Peyer's patch (tissue), 4 donors: Measurements from ENCODE around the gene RPS16. TPM values are rescaled to one million over a fixed set of nuclear protein-coding genes. Genes with fewer than 3 reads are reported as not detected.

ENCODE experiments used
- DNase-seq, 3 donors: peaks; one replicate each; pipeline ENCODE4 v3.0.0-alpha.2; 2017 to 2019
- H3K27ac ChIP-seq, 4 donors: fragments of 200-600 bp; sonication (generic); one replicate each; pipeline ENCODE4 v1.5.1; 2016 to 2019
- H3K27me3 ChIP-seq, 2 donors: fragments of 200-600 bp; sonication (generic); one replicate each; pipeline ENCODE4 v1.5.1; 2019
- H3K36me3 ChIP-seq, 3 donors: fragments of 200-600 bp; sonication (generic); one replicate each; pipeline ENCODE4 v1.5.1; 2016 to 2019
- H3K4me1 ChIP-seq, 4 donors: fragments of 200-600 bp; sonication (generic); one replicate each; pipeline ENCODE4 v1.5.1; 2016 to 2019
- H3K4me3 ChIP-seq, 4 donors: fragments of 200-600 bp; sonication (generic); 1 replicate in 3 of 4; 2 replicates in 1 of 4; pipeline ENCODE4 v1.5.1; 2016 to 2019; ENCODE audit warnings: mild to moderate bottlenecking in 1 of 4
- H3K9me3 ChIP-seq, 4 donors: fragments of 200-600 bp; sonication (generic); one replicate each; pipeline ENCODE4 v1.5.1; 2016 to 2019; ENCODE audit warnings: mild to moderate bottlenecking in 1 of 4
- CTCF ChIP-seq, 6 experiments: fragments of 450-650 bp in 4 of 6; fragments of 200-600 bp in 2 of 6; sonication (generic) in 1 of 6; IDR thresholded peaks; one replicate each; pipeline ENCODE4 v1.5.1; 2017 to 2019; ENCODE audit warnings: antibody characterized with exemption in 6 of 6, mild to moderate bottlenecking in 3 of 6, moderate library complexity in 1 of 6
- POLR2A ChIP-seq, 2 donors: fragments of 450-650 bp; IDR thresholded peaks; one replicate each; pipeline ENCODE4 v1.5.1; 2017; ENCODE audit warnings: antibody characterized with exemption in 2 of 2, mild to moderate bottlenecking in 2 of 2, moderate library complexity in 2 of 2
- total RNA-seq, 4 donors: library from RNA; depleted of rRNA; stranded (reverse); fragments of >200 nt; gene quantifications; one replicate each; pipeline ENCODE4 v1.1.0, GENCODE V29; 2016

The RPS16 gene
- total RNA-seq, 4 donors from 2014 or later: 443 to 1,406 (median 686) TPM

GRCh38 chr19:39403331-39404312 is 32.1 kb downstream of the RPS16 start:
- Histone ChIP-seq H3K4me3 (peak overlapping the region; percentile 49 to 78 (median 57)), H3K27me3 (no peaks in the 10 kb centered on the region), H3K9me3 (no peaks in the 10 kb centered on the region), H3K4me1 (peaks cover 12 to 58% (median 48%) of the 10 kb centered on the region in 4 donors), H3K27ac (peak overlapping the region; percentile 98 to 100 (median 100)), H3K36me3 (peaks cover 0 to 16% (median 4%) of the 10 kb centered on the region in 3 donors)
- TF ChIP-seq CTCF (IDR thresholded peaks at IDR 0.05): no peak
- peak; percentile 49 to 91 for TF ChIP-seq POLR2A (IDR thresholded peaks at IDR 0.05)
- peak; percentile 98 to 99 (median 99) for DNase-seq

- no peak for TF ChIP-seq CTCF (IDR thresholded peaks at IDR 0.05)
- peak in 1 of 2 donors; percentile 53 for TF ChIP-seq POLR2A (IDR thresholded peaks at IDR 0.05)
- peaks cover 0 to 6% (median under 1%) of the 10 kb centered on the region in 3 donors for H3K36me3 ChIP-seq
- peak overlapping the region; percentile 49 to 78 (median 57) for H3K4me3 ChIP-seq
- H3K27me3 ChIP-seq: no peaks in the 10 kb centered on the region
- peak; percentile 93 to 97 (median 96) for DNase-seq
- H3K27ac ChIP-seq: peak overlapping the region; percentile 98 to 100 (median 100)
- H3K9me3 ChIP-seq: no peaks in the 10 kb centered on the region
- peaks cover 17 to 67% (median 56%) of the 10 kb centered on the region in 4 donors for H3K4me1 ChIP-seq
These were observed 33.1 kb downstream of the RPS16 start for GRCh38 chr19:39402346-39403300.

GRCh38 chr19:39401549-39402345 is 34.0 kb downstream of the RPS16 start:
- H3K27me3 ChIP-seq: no peaks in the 10 kb centered on the region
- H3K27ac ChIP-seq: peak overlapping the region; percentile 98 to 100 (median 100)
- H3K9me3 ChIP-seq: no peaks in the 10 kb centered on the region
- H3K36me3 ChIP-seq: peaks cover 0 to 5% (median 0%) of the 10 kb centered on the region in 3 donors
- DNase-seq: peak; percentile 89 to 97 (median 95)
- H3K4me1 ChIP-seq: peaks cover 20 to 74% (median 61%) of the 10 kb centered on the region in 4 donors
- TF ChIP-seq POLR2A (IDR thresholded peaks at IDR 0.05): peak; percentile 94 to 97
- peak in 3 of 6 experiments; percentile 29 to 38 (median 37) for TF ChIP-seq CTCF (IDR thresholded peaks at IDR 0.05)
- H3K4me3 ChIP-seq: peak overlapping the region in 3 of 4 donors; percentile 56 to 78 (median 58)

- H3K4me1 ChIP-seq: peaks cover 20 to 73% (median 61%) of the 10 kb centered on the region in 4 donors
These were observed 34.6 kb downstream of the RPS16 start for GRCh38 chr19:39401070-39401548.

More at GRCh38 chr19:39401070-39401548, 34.6 kb downstream of the RPS16 start:
- H3K9me3 ChIP-seq: no peaks in the 10 kb centered on the region
- no peak for TF ChIP-seq CTCF (IDR thresholded peaks at IDR 0.05)
- H3K36me3 ChIP-seq: peaks cover 0 to 8% (median 0%) of the 10 kb centered on the region in 3 donors
- H3K27me3 ChIP-seq: no peaks in the 10 kb centered on the region
- peak overlapping the region; percentile 98 to 100 (median 100) for H3K27ac ChIP-seq
- DNase-seq: no peak
- peak overlapping the region in 2 of 4 donors; percentile 12 to 41 for H3K4me3 ChIP-seq
